Measurements from ENCODE around the gene SPSB3.

The SPSB3 gene

GRCh38 chr16:1763521-1764511, 18.6 kb downstream of the SPSB3 start:
- DNase-seq (ENCODE audit: low read depth in 2 of 2) = no peak

GRCh38 chr16:1762879-1763520, 19.4 kb downstream of the SPSB3 start:
- no peak for DNase-seq (ENCODE audit: low read depth in 2 of 2)

GRCh38 chr16:1762196-1762878, 20.0 kb downstream of the SPSB3 start:
- no peak for DNase-seq (ENCODE audit: low read depth in 2 of 2)

- DNase-seq (ENCODE audit: low read depth in 2 of 2) = no peak
Observed at GRCh38 chr16:1761751-1762150, 20.6 kb downstream of the SPSB3 start.

GRCh38 chr16:1760911-1761310, 21.5 kb downstream of the SPSB3 start:
- no peak for DNase-seq (ENCODE audit: low read depth in 2 of 2)

GRCh38 chr16:1759511-1759910, 22.9 kb downstream of the SPSB3 start:
- DNase-seq (ENCODE audit: low read depth in 2 of 2) = no peak

- no peak for DNase-seq (ENCODE audit: low read depth in 2 of 2)
Observed at GRCh38 chr16:1758923-1759322, 23.4 kb downstream of the SPSB3 start.

- DNase-seq (ENCODE audit: low read depth in 2 of 2) = no peak
Observed at GRCh38 chr16:1757714-1758461, 24.5 kb downstream of the SPSB3 start.

- no peak for DNase-seq (ENCODE audit: low read depth in 2 of 2)
Observed at GRCh38 chr16:1754204-1754603, 28.2 kb downstream of the SPSB3 start.

GRCh38 chr16:1752853-1753252, 29.5 kb downstream of the SPSB3 start:
- DNase-seq (ENCODE audit: low read depth in 2 of 2) = no peak

- no peak for DNase-seq (ENCODE audit: low read depth in 2 of 2)
Observed at GRCh38 chr16:1751946-1752345, 30.4 kb downstream of the SPSB3 start.

- no peak for DNase-seq (ENCODE audit: low read depth in 2 of 2)
Observed at GRCh38 chr16:1749152-1750117, 32.9 kb downstream of the SPSB3 start.

GRCh38 chr16:1747934-1748333, 34.4 kb downstream of the SPSB3 start:
- DNase-seq (ENCODE audit: low read depth in 2 of 2) = no peak

GRCh38 chr16:1746693-1747195, 35.6 kb downstream of the SPSB3 start:
- no peak for DNase-seq (ENCODE audit: low read depth in 2 of 2)

- no peak for DNase-seq (ENCODE audit: low read depth in 2 of 2)
Observed at GRCh38 chr16:1745900-1746692, 36.3 kb downstream of the SPSB3 start.

GRCh38 chr16:1745181-1745899, 37.0 kb downstream of the SPSB3 start:
- DNase-seq (ENCODE audit: low read depth in 2 of 2) = no peak

GRCh38 chr16:1744338-1744840, 38.0 kb downstream of the SPSB3 start:
- no peak for DNase-seq (ENCODE audit: low read depth in 2 of 2)

All from stimulated activated CD8-positive, alpha-beta memory T cell treated with anti-CD3 and anti-CD28 coated beads, Interleukin-15, amount 100 ng/mL, for 48 hours (primary cell).